HepG2 (cell line): Measurements from ENCODE around the gene PLD6. TPM values are rescaled to one million over a fixed set of nuclear protein-coding genes. Genes with fewer than 3 reads are reported as not detected.

Source experiments
- CHD2 ChIP-seq: IDR thresholded peaks from 2 replicates; pipeline ENCODE4 v1.6.1; 2011; ENCODE audit warnings: low read depth, low read length, improper control_type of control experiment
- CTCF ChIP-seq: sonication (generic); formaldehyde crosslinking; IDR thresholded peaks from 2 replicates; pipeline ENCODE4 v1.5.0; 2020; ENCODE audit warnings: mild to moderate bottlenecking, missing genetic modification reagents, moderate library complexity
- DR1 ChIP-seq: sonication (generic); formaldehyde crosslinking; IDR thresholded peaks from 2 replicates; pipeline ENCODE4 v1.8.0; 2021; ENCODE audit warnings: mild to moderate bottlenecking, missing genetic modification reagents, inconsistent platforms
- HMGXB4 ChIP-seq, 2 experiments: sonication (generic) in 1 of 2; formaldehyde crosslinking in 1 of 2; IDR thresholded peaks; 2 replicates each; pipeline versions ENCODE4 v1.4.0 to v1.6.1; 2018 to 2020; ENCODE audit warnings: missing genetic modification reagents in 2 of 2, borderline replicate concordance in 1 of 2, low read depth in 1 of 2, mild to moderate bottlenecking in 1 of 2, missing biosample characterization in 1 of 2
- JUND ChIP-seq: sonication (generic); formaldehyde crosslinking; IDR thresholded peaks from 2 replicates; pipeline ENCODE4 v1.8.0; 2022; ENCODE audit warnings: mild to moderate bottlenecking, missing genetic modification reagents
- MED13 ChIP-seq: sonication (generic); formaldehyde crosslinking; IDR thresholded peaks from 2 replicates; pipeline ENCODE4 v1.5.0; 2020; ENCODE audit warnings: missing genetic modification reagents
- NFE2L1 ChIP-seq: sonication (generic); formaldehyde crosslinking; IDR thresholded peaks from 2 replicates; pipeline ENCODE4 v1.4.0; 2020; ENCODE audit warnings: missing genetic modification reagents, mild to moderate bottlenecking, borderline replicate concordance
- PHF21A ChIP-seq: sonication (generic); formaldehyde crosslinking; IDR thresholded peaks from 2 replicates; pipeline ENCODE4 v1.5.0; 2020; ENCODE audit warnings: mild to moderate bottlenecking, missing genetic modification reagents
- RBM39 ChIP-seq: fragments of 200-400 bp; formaldehyde crosslinking; IDR thresholded peaks from one replicate; pipeline ENCODE4 v1.6.1; 2018; ENCODE audit warnings: antibody characterized with exemption, mild to moderate bottlenecking, low read depth, low read length; ENCODE audit not compliant: poor library complexity, severe bottlenecking
- RORA ChIP-seq: sonication (generic); formaldehyde crosslinking; IDR thresholded peaks from 2 replicates; pipeline ENCODE4 v1.5.0; 2020; ENCODE audit warnings: mild to moderate bottlenecking, missing genetic modification reagents, moderate library complexity
- ZBTB4 ChIP-seq: sonication (generic); formaldehyde crosslinking; IDR thresholded peaks from 2 replicates; pipeline ENCODE4 v1.4.0; 2020; ENCODE audit warnings: missing genetic modification reagents, mild to moderate bottlenecking, borderline replicate concordance
- ZNF350 ChIP-seq: sonication (generic); formaldehyde crosslinking; IDR thresholded peaks from 2 replicates; pipeline ENCODE4 v1.4.0; 2020; ENCODE audit warnings: mild to moderate bottlenecking, low read depth, missing genetic modification reagents, borderline replicate concordance
- ZNF768 ChIP-seq: sonication (generic); formaldehyde crosslinking; IDR thresholded peaks from 2 replicates; pipeline ENCODE4 v1.4.0; 2020; ENCODE audit warnings: missing genetic modification reagents
- ZNF781 ChIP-seq: sonication (generic); formaldehyde crosslinking; IDR thresholded peaks from 2 replicates; pipeline ENCODE4 v1.5.1; 2020; ENCODE audit warnings: borderline replicate concordance, mild to moderate bottlenecking, missing genetic modification reagents; ENCODE audit errors: not compliant biosample characterization
- ZUFSP ChIP-seq: sonication (generic); formaldehyde crosslinking; IDR thresholded peaks from 2 replicates; pipeline ENCODE4 v1.9.0; 2021; ENCODE audit warnings: missing genetic modification reagents, mild to moderate bottlenecking, borderline replicate concordance
- polyA plus RNA-seq, 8 experiments: library from polyadenylated mRNA; depleted of rRNA in 3 of 8; stranded (reverse) in 7 of 8; unstranded in 1 of 8; fragments of >200 nt; fragmentation: Illumina TruSeq in 4 of 8; extraction: Trizol in 4 of 8; gene quantifications; 2 replicates each; pipeline versions ENCODE4 v1.2.1 to v1.2.3, GENCODE V29; 2011 to 2016; ENCODE audit warnings: low read depth in 4 of 8, missing spikeins in 1 of 8, mixed read lengths in 1 of 8; ENCODE audit not compliant: insufficient read depth in 1 of 8
- total RNA-seq, 5 experiments: library from RNA; depleted of rRNA; stranded (reverse); fragments of >200 nt; fragmentation: Illumina TruSeq; extraction: Trizol; gene quantifications; 2 replicates each; pipeline ENCODE4 v1.2.3, GENCODE V29; 2016; ENCODE audit warnings: low read depth in 1 of 5

The PLD6 gene
- total and polyA plus RNA-seq, 2 of the 13 experiments (the other 11 are each of a cell fraction or from before 2014, with no cell fraction given) = 5.2 to 11.4 TPM

- TF ChIP-seq CTCF (CRISPR knock-in tag) = peak; percentile 26; the same call in 1 of the 2 replicates
- TF ChIP-seq MED13 (CRISPR knock-in tag) = 0 out of 2 replicates have a peak, but pooled peaks have one; percentile 18
- peak; percentile 47 for TF ChIP-seq RBM39
- peak; percentile 61; the same call in 1 of the 2 replicates for TF ChIP-seq ZNF350 (CRISPR knock-in tag)
- peak; percentile 15; the same call in 1 of the 2 replicates for TF ChIP-seq ZBTB4 (CRISPR knock-in tag)
- TF ChIP-seq NFE2L1 (CRISPR knock-in tag) = peak; percentile 65; the same call in 1 of the 2 replicates
- peak; percentile 60 for TF ChIP-seq PHF21A (CRISPR knock-in tag)
- 0 out of 2 replicates have a peak, but pooled peaks have one; percentile 67 for TF ChIP-seq ZUFSP (CRISPR knock-in tag)
- TF ChIP-seq ZNF768 (CRISPR knock-in tag) = peak; percentile 55; the same call in 1 of the 2 replicates
- TF ChIP-seq JUND = 0 out of 2 replicates have a peak, but pooled peaks have one; percentile 22
- TF ChIP-seq DR1 (CRISPR knock-in tag) = no peak
- no peak for TF ChIP-seq ZNF781 (CRISPR knock-in tag)
- 0 out of 4 replicates have a peak, but pooled peaks of 1 of the 2 experiments have one; percentile 9 for TF ChIP-seq HMGXB4 (CRISPR knock-in tag; IDR thresholded peaks at IDR 0.05; ENCODE audit: borderline replicate concordance in 1 of 2, low read depth in 1 of 2)
- TF ChIP-seq CHD2 = no peak
- 0 out of 2 replicates have a peak, but pooled peaks have one; percentile 81 for TF ChIP-seq RORA (CRISPR knock-in tag)
These were observed 791 bp upstream of the PLD6 start (continued) for GRCh38 chr17:17206913-17207335.
